ENCODE results near the gene PIP5K1C. TPM values are rescaled to one million over a fixed set of nuclear protein-coding genes. Genes with fewer than 3 reads are reported as not detected.

PIP5K1C gene
- total RNA-seq, 2 experiments from 2014 or later = 7.3 to 7.5 TPM

DNA sequence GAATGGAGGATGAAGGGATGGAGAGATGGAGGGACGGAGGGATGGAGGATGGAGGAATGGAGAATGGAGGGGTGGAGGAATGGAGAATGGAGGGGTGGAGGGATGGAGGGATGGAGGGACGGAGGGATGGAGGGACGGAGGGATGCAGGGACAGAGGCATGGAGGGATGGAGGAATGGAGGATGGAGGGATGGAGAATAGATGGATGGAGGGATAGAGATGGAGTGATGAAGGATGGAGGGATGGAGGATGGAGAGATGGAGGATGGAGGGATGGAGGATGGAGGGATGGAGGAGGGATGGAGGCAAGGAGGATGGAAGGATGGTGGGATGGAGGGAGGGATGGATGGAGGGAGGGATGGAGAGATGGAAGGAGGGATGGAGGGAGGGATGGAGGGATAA, 22.1 kb downstream of the PIP5K1C start:
- CTCF ChIA-PET = no interaction called here
- intact Hi-C loops (cut with micrococcal nuclease) = no loop called here
- Mint-ChIP-seq H3K27me3 (ENCODE audit: low read depth) (no peaks in the 10 kb centered on the region), H3K27ac (no peak overlapping the region), H3K9me3 (no peaks in the 10 kb centered on the region), H3K4me3 (no peak overlapping the region), H3K36me3 (ENCODE audit: low read depth) (peaks cover 3% of the 10 kb centered on the region), H3K4me1 (ENCODE audit: low read depth) (peaks cover 7% of the 10 kb centered on the region)
- no peak for DNase-seq

DNA sequence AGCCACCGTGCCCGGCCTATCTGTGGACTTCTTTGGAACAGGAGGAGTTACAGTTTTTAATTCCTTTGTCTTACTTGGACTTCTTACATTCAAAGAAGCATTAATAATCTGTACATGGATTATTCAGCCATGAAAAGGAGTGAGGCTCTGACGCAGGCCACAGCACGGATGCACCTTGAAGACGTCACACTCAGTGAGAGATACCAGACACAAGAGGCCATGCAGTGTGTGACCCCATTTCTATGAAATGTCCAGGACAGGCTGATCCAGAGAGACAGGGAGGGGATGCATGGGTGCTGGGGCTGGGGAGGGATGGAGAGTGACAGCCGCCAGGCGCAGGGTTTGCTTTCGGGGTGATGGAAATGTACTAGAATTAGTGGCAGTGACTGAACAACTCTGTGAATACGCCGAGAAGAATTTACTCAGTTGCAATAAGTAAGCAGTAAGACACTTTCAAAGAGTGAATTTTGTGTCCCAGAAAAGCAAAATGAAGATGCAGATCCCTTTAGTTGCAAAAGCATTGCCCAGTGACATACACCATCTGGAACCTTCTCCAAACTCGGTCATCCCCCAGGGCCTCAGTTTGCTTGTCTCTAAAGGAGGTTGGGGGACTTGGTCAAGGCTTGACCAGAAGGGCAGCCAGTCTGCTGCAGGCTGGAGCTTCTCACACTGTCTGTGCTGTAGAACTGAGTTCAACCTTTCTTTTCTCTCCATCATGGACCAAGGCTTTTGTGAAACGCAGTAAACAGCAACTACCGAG, 25.3 kb downstream of the PIP5K1C start:
- intact Hi-C loops (cut with micrococcal nuclease) = no loop called here
- DNase-seq = no peak
- Mint-ChIP-seq H3K27ac (no peak overlapping the region), H3K36me3 (ENCODE audit: low read depth) (peaks cover 3% of the 10 kb centered on the region), H3K27me3 (ENCODE audit: low read depth) (no peaks in the 10 kb centered on the region), H3K9me3 (no peaks in the 10 kb centered on the region), H3K4me3 (no peak overlapping the region), H3K4me1 (ENCODE audit: low read depth) (peaks cover 27% of the 10 kb centered on the region)
- CTCF ChIA-PET = no interaction called here

DNA sequence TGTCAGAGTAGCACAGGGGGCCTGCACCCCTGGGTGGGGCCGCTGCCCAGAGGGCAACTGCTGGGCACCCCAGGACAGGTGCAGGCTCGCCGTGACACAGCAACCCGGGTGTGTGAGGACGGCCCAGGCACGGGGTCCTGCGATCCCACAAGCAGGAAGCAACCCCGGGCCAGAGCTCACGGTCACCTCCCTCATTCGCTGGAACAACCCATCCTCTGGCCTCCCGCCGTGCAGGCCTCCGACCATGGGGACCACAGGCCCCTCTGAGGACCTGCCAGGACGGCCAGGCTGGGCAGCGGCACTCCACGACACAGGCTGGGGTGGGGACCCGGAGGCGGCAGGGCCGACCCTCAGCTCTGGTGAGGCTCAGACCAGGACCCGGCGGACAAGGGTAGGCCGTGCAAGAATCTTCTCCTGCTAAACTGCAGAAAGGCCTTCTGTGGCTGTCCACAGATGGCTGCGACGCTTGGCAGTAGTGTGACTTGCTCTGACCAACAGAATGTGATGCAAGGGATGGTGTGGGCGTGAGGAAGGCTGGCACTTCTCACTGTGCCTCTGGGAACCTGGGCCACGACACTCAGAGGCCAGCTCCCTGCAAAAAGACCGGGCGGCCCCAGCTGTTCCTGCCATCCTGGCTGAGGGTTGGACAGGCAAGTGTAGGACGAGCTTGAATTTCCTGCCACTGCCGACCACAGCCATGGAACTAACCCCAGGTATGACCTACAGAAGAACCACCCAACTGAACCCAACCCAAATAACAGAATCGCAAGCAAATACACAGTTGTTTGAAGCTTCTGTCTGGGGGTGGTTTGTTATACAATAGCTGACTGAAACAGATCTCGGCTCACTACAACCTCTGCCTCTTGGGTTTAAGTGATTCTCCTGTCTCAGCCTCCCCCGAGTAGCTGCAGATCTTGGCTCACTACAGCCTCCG, 26.5 kb downstream of the PIP5K1C start:
- Mint-ChIP-seq H3K9me3 (no peaks in the 10 kb centered on the region), H3K4me3 (no peak overlapping the region), H3K27ac (no peak overlapping the region), H3K36me3 (ENCODE audit: low read depth) (peaks cover 3% of the 10 kb centered on the region), H3K27me3 (ENCODE audit: low read depth) (no peaks in the 10 kb centered on the region), H3K4me1 (ENCODE audit: low read depth) (peaks cover 27% of the 10 kb centered on the region)
- CTCF ChIA-PET = interaction anchor here (0.6 to 0.9 kb wide), 2 partner anchors 14 to 349 kb away, joined by 3 read pairs; no protein-coding TSS in a partner anchor
- DNase-seq = no peak
- intact Hi-C loops (cut with micrococcal nuclease) = no loop called here

DNA sequence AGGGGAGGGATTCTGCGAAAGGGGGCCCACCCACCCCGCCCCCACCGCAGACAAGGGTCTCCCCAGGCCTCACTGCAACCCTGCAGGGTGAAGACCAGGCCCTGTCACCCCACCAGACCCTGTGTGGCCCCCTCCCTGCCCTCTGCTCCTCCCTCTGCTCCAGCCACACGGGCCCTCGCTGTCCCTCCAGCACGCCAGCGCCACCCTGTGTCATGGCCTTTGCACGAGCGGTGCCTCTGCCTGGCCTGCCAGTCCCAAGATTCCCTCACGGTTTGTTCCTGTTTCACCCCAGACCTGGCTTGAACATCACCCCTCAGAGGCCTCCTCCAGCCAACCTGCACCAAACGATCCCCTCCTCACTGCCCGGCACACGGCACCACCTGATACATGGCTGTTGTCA, 27.3 kb downstream of the PIP5K1C start:
- H3K36me3 Mint-ChIP-seq (ENCODE audit: low read depth) = peaks cover 3% of the 10 kb centered on the region
- H3K4me3 Mint-ChIP-seq = no peak overlapping the region
- no peaks in the 10 kb centered on the region for H3K27me3 Mint-ChIP-seq (ENCODE audit: low read depth)
- H3K9me3 Mint-ChIP-seq = no peaks in the 10 kb centered on the region
- DNase-seq = no peak
- intact Hi-C loops (cut with micrococcal nuclease) = no loop called here
- no peak overlapping the region for H3K27ac Mint-ChIP-seq
- CTCF ChIA-PET = no interaction called here
- peaks cover 27% of the 10 kb centered on the region for H3K4me1 Mint-ChIP-seq (ENCODE audit: low read depth)

DNA sequence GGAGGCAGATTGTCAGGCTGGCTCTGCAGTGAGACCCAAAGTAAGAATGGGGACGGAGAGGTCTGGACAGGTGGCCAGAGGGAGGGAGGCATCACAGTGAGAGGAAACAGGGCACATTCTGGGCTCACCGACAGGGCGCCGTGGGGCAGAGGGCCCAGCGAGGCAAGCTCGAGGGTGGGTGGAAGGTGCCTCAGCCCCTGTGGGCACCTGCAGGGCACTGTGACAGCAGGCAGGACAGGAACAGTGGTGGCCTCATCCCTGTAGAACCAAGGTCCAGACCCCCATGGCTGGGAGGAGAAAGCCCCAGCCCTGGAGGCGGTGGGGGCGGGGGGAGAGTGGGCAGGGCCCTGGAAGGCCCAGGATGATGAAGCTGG, 27.7 kb downstream of the PIP5K1C start:
- H3K36me3 Mint-ChIP-seq (ENCODE audit: low read depth) = peaks cover 3% of the 10 kb centered on the region
- H3K4me3 Mint-ChIP-seq = no peak overlapping the region
- CTCF ChIA-PET = no interaction called here
- DNase-seq = no peak
- H3K4me1 Mint-ChIP-seq (ENCODE audit: low read depth) = peaks cover 27% of the 10 kb centered on the region
- no peaks in the 10 kb centered on the region for H3K27me3 Mint-ChIP-seq (ENCODE audit: low read depth)
- H3K9me3 Mint-ChIP-seq = no peaks in the 10 kb centered on the region
- no peak overlapping the region for H3K27ac Mint-ChIP-seq
- intact Hi-C loops (cut with micrococcal nuclease) = no loop called here

DNA sequence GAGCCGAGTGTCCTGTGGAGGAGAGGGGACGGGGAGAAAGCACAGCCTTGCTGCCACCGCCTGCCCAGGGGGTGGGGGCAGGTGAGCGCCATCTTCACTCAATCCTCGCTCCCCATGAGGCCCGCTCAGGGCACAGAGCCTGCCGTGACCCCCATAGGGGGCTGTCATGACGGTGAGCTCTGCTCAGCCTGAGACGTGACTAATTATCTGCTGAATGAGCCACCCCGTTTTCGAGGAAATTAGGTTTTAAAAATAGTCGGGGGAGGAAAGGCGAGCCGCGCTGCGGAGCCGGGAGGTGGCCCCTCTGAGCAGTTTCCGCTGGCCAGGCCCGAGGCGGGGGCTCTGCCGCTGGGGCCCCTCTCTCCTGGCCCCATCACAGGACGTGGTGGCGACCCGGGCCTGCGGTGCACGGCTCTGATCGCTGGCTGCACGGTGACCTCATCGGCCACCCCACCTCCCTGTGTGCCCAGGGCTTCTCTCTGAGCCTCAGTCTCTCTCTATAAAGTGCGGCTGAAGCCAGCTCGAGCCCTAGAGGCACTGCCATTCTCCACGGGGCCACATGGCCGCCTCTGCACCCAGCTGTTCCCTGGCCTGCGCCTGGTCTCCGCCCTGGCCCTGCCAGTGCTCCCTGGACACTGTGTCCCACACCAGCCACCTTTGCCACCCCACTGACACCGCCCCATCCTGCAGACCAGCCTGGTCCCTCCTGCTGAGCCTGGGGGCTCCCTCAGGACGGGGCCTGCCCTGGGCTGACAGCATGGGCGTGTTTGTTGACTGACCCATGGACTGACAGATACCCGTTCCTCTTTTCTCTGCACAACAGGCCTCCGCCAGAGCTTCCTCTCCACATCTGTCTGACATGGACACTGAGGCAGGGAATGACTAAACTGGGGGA, 28.3 kb downstream of the PIP5K1C start:
- Mint-ChIP-seq H3K36me3 (ENCODE audit: low read depth) (peaks cover 3% of the 10 kb centered on the region), H3K4me3 (peak overlapping the region; percentile 4), H3K9me3 (no peaks in the 10 kb centered on the region), H3K27me3 (ENCODE audit: low read depth) (no peaks in the 10 kb centered on the region), H3K4me1 (ENCODE audit: low read depth) (peaks cover 21% of the 10 kb centered on the region), H3K27ac (no peak overlapping the region)
- CTCF ChIA-PET = interaction anchor here (0.5 to 1.3 kb wide), 3 partner anchors 19 to 345 kb away, joined by 3 to 7 read pairs (median 6); no protein-coding TSS in a partner anchor
- intact Hi-C loops (cut with micrococcal nuclease) = no loop called here
- peak; percentile 58 for DNase-seq

DNA sequence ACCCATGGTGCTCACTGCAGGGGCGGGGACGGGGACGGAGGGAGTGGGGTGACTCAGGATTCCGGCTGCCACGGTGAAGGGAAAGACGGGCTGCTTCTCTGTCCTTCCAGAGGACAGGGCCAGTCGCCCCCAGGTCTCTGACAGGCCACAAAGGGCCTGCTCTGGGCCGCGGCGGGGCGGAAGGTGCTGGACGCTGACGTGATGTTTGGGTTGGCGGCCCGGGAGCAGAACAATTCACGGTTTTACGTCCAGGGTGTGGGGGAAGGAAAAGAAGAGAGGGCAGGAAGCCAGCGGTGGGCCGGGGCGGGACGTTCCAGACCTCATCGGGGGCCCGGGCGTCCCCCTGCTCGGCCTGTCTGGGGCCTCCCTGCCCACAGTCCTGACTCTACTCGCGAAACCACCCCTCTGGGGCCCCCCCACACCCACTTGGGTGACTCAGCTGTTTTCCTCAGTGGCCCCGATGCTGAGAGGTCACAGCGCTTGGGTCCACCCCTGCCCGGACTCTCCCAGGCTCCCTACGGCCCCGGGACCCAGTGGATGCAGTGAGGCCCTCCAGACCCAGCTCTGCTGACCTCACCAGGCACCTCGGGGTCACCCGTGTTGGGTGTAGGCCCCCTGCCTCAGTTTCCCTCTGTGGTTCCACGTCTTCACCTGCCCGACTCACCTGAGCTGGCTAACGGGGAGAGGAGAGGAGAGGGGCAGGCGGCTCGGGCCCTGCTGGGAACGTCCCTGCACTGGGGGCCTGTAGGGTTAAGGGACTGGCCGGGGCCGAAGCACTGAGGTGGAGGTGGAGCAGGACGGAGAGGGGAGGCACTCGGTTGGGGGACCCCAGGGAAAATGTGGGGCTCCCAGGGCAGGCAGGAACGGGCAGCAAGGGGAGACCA, 29.2 kb downstream of the PIP5K1C start:
- intact Hi-C loops (cut with micrococcal nuclease) = no loop called here
- H3K4me3 Mint-ChIP-seq = peak overlapping the region; percentile 4
- H3K4me1 Mint-ChIP-seq (ENCODE audit: low read depth) = peaks cover 21% of the 10 kb centered on the region
- peaks cover 3% of the 10 kb centered on the region for H3K36me3 Mint-ChIP-seq (ENCODE audit: low read depth)
- peak; percentile 58 for DNase-seq
- CTCF ChIA-PET = interaction anchor here (1.2 to 1.3 kb wide), 2 partner anchors 20 to 28 kb away, joined by 4 to 6 read pairs; partner anchors contain the start of gene PIP5K1C
- peak overlapping the region; percentile 65 for H3K27ac Mint-ChIP-seq
- no peaks in the 10 kb centered on the region for H3K9me3 Mint-ChIP-seq
- no peaks in the 10 kb centered on the region for H3K27me3 Mint-ChIP-seq (ENCODE audit: low read depth)

DNA sequence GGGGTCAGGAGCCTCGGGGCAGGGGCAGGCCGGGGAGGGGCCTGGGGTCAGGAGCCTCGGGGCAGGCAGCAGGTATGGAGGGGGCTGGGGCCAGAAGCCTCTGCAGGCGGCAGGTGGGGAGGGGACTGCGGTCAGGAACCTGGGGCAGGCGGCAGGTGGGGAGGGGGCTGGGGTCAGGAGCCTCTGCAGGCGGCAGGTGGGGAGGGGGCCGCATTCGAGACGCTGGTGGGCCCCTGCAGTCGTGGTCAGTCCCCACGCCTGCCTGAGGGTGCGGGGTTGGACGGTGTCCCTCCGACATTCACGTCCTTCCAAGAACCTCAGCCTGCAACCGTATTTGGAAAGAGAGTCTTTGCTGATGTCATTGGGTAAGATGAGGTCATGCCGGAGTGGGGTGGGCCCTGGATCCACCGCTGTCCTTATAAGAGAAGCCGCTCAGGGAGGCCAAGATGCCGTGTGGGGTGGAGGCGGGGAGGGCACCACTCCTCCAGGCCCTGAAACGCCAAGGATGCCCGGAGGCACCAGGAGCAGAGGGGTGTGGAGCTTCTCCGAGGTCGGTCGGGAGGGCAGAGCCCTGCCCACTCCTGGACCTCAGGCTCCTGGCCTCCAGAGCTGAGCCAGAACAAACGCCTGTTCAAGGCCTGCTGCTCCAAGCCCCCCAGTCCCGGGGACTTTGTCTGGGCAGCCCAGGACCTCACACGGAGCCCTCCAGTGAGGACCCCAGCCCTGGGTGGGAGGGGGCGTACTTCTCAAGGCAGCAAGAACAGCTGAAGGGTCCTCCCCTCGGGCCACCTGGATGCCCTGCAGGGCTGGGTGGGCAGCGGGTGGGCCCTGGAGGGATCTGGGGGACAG, 30.1 kb downstream of the PIP5K1C start:
- Mint-ChIP-seq H3K4me1 (ENCODE audit: low read depth) (peaks cover 21% of the 10 kb centered on the region), H3K27me3 (ENCODE audit: low read depth) (no peaks in the 10 kb centered on the region), H3K36me3 (ENCODE audit: low read depth) (peaks cover 3% of the 10 kb centered on the region), H3K4me3 (no peak overlapping the region), H3K9me3 (no peaks in the 10 kb centered on the region), H3K27ac (no peak overlapping the region)
- DNase-seq = no peak
- intact Hi-C loops (cut with micrococcal nuclease) = no loop called here
- CTCF ChIA-PET = interaction anchor here (1.2 to 1.3 kb wide), 2 partner anchors 21 to 29 kb away, joined by 4 to 6 read pairs; partner anchors contain the start of gene PIP5K1C

DNA sequence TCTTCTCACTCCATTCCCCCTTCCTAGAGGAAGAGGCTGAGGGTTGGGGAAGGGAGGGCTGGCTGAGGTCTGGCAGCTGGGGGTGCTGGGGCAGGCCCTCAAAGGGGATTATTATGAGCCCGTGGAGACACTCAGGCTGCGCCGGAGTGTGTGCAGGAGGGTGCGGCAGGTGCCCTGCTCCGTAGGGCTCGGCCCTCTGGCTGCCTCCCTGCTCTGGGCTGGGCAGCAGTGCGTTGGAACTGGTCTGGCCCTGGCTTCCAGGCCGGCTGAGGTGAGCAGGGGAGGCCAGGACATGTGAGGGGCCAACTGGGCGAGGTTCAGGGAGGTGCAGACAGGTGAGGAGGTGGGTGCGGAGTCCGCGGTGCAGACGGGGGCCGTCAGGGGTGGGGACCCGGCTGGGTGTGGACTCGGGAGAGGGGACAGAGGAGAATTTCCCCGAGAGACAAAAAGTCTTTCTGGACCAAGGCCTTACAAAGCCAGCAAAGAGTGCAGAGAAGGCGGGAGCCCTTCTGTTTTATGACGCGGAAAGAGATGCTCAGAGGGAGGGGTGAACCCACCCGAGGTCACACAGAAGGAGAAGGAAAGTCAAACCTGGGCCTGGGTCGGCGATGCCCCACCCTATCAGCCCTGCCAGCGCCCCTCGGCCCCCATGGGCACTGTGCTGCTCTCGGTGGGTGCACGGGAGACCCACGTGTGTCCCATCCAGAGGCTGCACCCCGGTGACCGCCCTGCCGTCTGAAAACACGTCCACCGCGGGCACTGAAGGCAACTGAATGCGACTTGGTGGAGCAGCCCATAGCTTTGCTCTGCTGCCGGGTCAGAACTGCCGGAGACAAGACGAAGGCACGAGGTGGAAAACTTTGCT, 31.0 kb downstream of the PIP5K1C start:
- Mint-ChIP-seq H3K4me1 (ENCODE audit: low read depth) (peaks cover 21% of the 10 kb centered on the region), H3K27ac (no peak overlapping the region), H3K27me3 (ENCODE audit: low read depth) (no peaks in the 10 kb centered on the region), H3K9me3 (no peaks in the 10 kb centered on the region), H3K36me3 (ENCODE audit: low read depth) (no peaks in the 10 kb centered on the region), H3K4me3 (no peak overlapping the region)
- intact Hi-C loops (cut with micrococcal nuclease) = no loop called here
- CTCF ChIA-PET = no interaction called here
- DNase-seq = no peak

Measured in activated naive CD4-positive, alpha-beta T cell treated with anti-CD3 and anti-CD28 coated beads for 36 hours (primary cell).